ENCODE measurements around the gene KLK5.

KLK5 gene

DNA sequence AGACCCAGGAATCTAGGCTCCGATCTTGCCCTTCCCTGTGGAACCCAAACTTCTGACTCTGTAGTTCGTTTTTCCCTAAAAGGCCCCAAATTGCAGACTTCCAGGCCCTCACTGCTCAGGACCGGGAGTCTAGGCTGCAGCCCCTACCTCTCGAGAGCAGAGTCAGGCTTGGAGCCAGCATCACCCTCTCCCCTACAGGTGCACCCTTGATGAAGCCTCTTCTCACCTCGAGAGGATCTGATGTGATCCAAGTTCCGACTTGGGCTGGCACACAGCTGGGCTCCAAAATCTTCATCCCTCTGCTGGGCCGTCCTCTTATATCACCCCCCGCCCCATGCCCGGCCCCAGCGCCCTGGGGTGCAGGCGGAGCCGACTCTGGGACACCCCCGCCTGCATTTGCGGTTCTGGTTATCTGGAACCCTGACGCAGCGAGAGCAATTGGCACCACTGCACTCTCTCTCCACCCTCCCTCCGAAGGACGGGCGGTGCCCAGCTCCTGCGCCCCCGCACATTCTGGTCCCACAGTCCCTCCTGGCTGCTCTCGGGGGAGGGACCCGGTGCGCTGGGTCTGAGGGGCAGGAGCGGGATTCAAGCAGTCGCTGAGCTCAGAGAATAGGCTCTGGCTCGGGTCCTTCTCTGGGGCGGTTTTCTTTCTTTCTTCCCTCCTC, 30.9 kb upstream of the KLK5 start, which contains the start of gene KLK7:
Gene KLK7, minus strand, starts transcription at position 293 of the 668 bp plus-strand sequence. CDS start 1,518 bp downstream, outside the sequence.
- TF ChIP-seq TEAD4 (IDR thresholded peaks at IDR 0.05) (no peak), RAD21 (IDR thresholded peaks at IDR 0.05; ENCODE audit: low read depth) (no peak), NFIC (IDR thresholded peaks at IDR 0.05) (no peak), TCF12 (IDR thresholded peaks at IDR 0.05; ENCODE audit: low read depth) (no peak), ZBTB7A (IDR thresholded peaks at IDR 0.05; ENCODE audit: low read depth) (no peak), EGR1 (IDR thresholded peaks at IDR 0.05) (no peak), YY1 (IDR thresholded peaks at IDR 0.05; ENCODE audit: low read depth) (no peak), CEBPB (IDR thresholded peaks at IDR 0.05) (no peak), CREB1 (IDR thresholded peaks at IDR 0.05; ENCODE audit: low read depth) (no peak), FOXM1 (IDR thresholded peaks at IDR 0.05; ENCODE audit: borderline replicate concordance, low read depth) (no peak)
- TF ChIP-seq, protein P1, sequence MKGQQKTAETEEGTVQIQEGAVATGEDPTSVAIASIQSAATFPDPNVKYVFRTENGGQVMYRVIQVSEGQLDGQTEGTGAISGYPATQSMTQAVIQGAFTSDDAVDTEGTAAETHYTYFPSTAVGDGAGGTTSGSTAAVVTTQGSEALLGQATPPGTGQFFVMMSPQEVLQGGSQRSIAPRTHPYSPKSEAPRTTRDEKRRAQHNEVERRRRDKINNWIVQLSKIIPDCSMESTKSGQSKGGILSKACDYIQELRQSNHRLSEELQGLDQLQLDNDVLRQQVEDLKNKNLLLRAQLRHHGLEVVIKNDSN (IDR thresholded peaks at IDR 0.05) = no peak
- TF ChIP-seq, protein P2, sequence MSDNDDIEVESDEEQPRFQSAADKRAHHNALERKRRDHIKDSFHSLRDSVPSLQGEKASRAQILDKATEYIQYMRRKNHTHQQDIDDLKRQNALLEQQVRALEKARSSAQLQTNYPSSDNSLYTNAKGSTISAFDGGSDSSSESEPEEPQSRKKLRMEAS (IDR thresholded peaks at IDR 0.05) = no peak

DNA sequence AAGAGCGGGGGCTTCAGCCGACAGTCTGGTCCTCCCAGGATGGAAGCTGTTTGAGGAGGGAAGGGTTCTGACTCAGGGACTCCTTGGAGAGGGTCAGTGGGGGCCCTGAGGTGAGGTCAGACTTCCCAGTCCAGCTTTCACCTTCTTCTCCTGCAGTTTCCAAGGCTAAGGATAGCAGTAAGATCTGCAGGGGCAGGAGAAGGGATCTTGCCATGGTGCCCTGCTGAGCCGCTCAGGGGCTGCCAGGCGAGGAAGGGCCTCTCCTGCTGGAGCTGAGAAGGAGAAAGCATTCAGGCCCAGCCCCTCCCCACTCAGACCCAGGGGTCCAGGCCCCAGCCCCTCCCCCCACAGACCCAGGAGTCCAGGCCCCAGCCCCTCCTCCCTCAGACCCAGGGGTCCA, 29.3 kb upstream of the KLK5 start:
- no peak for TF ChIP-seq CEBPB (IDR thresholded peaks at IDR 0.05)
- no peak for TF ChIP-seq RAD21 (IDR thresholded peaks at IDR 0.05; ENCODE audit: low read depth)
- no peak for TF ChIP-seq YY1 (IDR thresholded peaks at IDR 0.05; ENCODE audit: low read depth)
- TF ChIP-seq TAF1 (IDR thresholded peaks at IDR 0.05; ENCODE audit: low read depth) = no peak
- TF ChIP-seq CREB1 (IDR thresholded peaks at IDR 0.05; ENCODE audit: low read depth) = no peak

DNA sequence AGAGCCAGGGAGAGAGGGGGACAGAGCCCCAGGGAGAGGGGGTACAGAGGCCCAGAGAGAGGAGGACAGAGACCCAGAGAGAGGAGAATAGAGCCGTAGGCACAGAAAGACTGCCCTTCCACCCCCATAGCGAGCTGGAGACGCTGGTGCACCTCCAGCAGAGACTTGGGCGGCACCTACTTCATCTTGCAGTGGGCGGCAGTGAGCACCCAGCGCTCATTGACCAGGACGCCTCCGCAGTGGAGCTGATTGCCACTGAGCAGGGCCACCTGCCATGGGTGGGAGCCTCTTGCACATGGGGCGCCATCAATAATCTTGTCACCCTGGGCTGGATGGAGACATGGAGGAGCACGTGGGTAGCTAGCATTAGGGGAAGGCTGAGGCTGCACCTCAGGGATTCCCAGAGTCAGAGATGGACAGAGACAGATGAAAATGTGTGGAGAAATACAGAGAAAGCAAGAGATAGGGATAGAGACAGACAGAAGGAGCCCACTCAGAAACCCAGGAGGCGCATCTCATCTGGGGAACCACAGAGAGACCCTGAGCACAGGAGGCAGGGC, 28.8 kb upstream of the KLK5 start:
- TF ChIP-seq YY1 (IDR thresholded peaks at IDR 0.05; ENCODE audit: low read depth) (no peak), TAF1 (IDR thresholded peaks at IDR 0.05; ENCODE audit: low read depth) (no peak), CREB1 (IDR thresholded peaks at IDR 0.05; ENCODE audit: low read depth) (no peak), EP300 (IDR thresholded peaks at IDR 0.05; ENCODE audit: borderline replicate concordance) (no peak), EGR1 (IDR thresholded peaks at IDR 0.05) (no peak), FOXM1 (IDR thresholded peaks at IDR 0.05; ENCODE audit: borderline replicate concordance, low read depth) (no peak), TCF12 (IDR thresholded peaks at IDR 0.05; ENCODE audit: low read depth) (no peak), ZBTB7A (IDR thresholded peaks at IDR 0.05; ENCODE audit: low read depth) (no peak), NFIC (IDR thresholded peaks at IDR 0.05) (no peak), RAD21 (IDR thresholded peaks at IDR 0.05; ENCODE audit: low read depth) (no peak), CEBPB (IDR thresholded peaks at IDR 0.05) (no peak)
- TF ChIP-seq, protein P1 (IDR thresholded peaks at IDR 0.05) = no peak
- TF ChIP-seq, protein P3, sequence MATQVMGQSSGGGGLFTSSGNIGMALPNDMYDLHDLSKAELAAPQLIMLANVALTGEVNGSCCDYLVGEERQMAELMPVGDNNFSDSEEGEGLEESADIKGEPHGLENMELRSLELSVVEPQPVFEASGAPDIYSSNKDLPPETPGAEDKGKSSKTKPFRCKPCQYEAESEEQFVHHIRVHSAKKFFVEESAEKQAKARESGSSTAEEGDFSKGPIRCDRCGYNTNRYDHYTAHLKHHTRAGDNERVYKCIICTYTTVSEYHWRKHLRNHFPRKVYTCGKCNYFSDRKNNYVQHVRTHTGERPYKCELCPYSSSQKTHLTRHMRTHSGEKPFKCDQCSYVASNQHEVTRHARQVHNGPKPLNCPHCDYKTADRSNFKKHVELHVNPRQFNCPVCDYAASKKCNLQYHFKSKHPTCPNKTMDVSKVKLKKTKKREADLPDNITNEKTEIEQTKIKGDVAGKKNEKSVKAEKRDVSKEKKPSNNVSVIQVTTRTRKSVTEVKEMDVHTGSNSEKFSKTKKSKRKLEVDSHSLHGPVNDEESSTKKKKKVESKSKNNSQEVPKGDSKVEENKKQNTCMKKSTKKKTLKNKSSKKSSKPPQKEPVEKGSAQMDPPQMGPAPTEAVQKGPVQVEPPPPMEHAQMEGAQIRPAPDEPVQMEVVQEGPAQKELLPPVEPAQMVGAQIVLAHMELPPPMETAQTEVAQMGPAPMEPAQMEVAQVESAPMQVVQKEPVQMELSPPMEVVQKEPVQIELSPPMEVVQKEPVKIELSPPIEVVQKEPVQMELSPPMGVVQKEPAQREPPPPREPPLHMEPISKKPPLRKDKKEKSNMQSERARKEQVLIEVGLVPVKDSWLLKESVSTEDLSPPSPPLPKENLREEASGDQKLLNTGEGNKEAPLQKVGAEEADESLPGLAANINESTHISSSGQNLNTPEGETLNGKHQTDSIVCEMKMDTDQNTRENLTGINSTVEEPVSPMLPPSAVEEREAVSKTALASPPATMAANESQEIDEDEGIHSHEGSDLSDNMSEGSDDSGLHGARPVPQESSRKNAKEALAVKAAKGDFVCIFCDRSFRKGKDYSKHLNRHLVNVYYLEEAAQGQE (IDR thresholded peaks at IDR 0.05; ENCODE audit: low read depth) = no peak
- TF ChIP-seq, protein P2 (IDR thresholded peaks at IDR 0.05) = no peak

DNA sequence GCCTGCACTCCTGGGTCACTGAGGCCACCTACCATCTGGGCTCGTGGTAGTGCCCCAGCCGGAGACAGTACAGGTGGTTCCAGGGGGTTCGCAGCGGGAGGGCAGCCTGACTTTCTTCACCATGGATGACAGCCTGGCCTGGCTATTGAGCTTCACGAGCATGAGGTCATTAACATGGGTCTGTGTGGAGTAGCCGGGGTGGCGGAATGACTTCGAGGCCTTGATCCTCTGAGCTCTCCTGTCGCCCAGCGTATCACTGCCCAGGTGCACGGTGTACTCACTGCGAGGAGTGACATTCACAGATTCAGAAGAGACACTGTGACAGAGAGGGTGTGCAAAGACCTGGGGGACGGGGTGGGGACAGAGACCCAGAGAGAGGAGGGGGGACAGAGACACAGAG, 27.4 kb upstream of the KLK5 start:
- TF ChIP-seq, protein P2 (IDR thresholded peaks at IDR 0.05) = no peak
- TF ChIP-seq YY1 (IDR thresholded peaks at IDR 0.05; ENCODE audit: low read depth) (no peak), RAD21 (IDR thresholded peaks at IDR 0.05; ENCODE audit: low read depth) (no peak), ZBTB7A (IDR thresholded peaks at IDR 0.05; ENCODE audit: low read depth) (no peak), CREB1 (IDR thresholded peaks at IDR 0.05; ENCODE audit: low read depth) (no peak), NFIC (IDR thresholded peaks at IDR 0.05) (no peak), TCF12 (IDR thresholded peaks at IDR 0.05; ENCODE audit: low read depth) (no peak), TAF1 (IDR thresholded peaks at IDR 0.05; ENCODE audit: low read depth) (no peak), FOXM1 (IDR thresholded peaks at IDR 0.05; ENCODE audit: borderline replicate concordance, low read depth) (no peak)
- TF ChIP-seq, protein P3 (IDR thresholded peaks at IDR 0.05; ENCODE audit: low read depth) = no peak
- TF ChIP-seq, protein P1 (IDR thresholded peaks at IDR 0.05) = no peak

DNA sequence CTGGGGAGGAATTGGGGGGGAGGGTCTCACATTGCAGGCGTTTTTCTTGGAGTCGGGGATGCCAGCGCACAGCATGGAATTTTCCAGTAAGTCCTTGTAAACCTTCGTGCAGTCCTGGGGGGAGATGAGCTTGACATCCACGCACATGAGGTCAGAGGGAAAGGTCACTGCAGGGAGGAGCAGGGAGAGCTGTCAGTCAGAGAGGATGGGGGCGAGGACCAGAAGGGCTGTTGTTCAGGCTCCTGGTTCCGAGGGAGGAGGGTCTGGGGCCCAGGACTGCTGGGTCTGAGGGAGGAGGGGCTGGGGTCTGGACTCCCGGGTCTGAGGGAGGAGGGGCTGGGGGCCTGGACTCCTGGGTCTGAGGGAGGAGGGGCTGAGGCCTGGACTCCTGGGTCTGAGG, 26.9 kb upstream of the KLK5 start:
- TF ChIP-seq TAF1 (IDR thresholded peaks at IDR 0.05; ENCODE audit: low read depth) = no peak
- TF ChIP-seq CEBPB (IDR thresholded peaks at IDR 0.05) = no peak
- no peak for TF ChIP-seq YY1 (IDR thresholded peaks at IDR 0.05; ENCODE audit: low read depth)
- no peak for TF ChIP-seq TEAD4 (IDR thresholded peaks at IDR 0.05)
- no peak for TF ChIP-seq FOXM1 (IDR thresholded peaks at IDR 0.05; ENCODE audit: borderline replicate concordance, low read depth)
- TF ChIP-seq, protein P3 (IDR thresholded peaks at IDR 0.05; ENCODE audit: low read depth) = no peak
- no peak for TF ChIP-seq EGR1 (IDR thresholded peaks at IDR 0.05)
- TF ChIP-seq RAD21 (IDR thresholded peaks at IDR 0.05; ENCODE audit: low read depth) = no peak
- TF ChIP-seq, protein P2 (IDR thresholded peaks at IDR 0.05) = no peak
- TF ChIP-seq NFIC (IDR thresholded peaks at IDR 0.05) = no peak
- TF ChIP-seq CREB1 (IDR thresholded peaks at IDR 0.05; ENCODE audit: low read depth) = no peak
- no peak for TF ChIP-seq ZBTB7A (IDR thresholded peaks at IDR 0.05; ENCODE audit: low read depth)
- TF ChIP-seq EP300 (IDR thresholded peaks at IDR 0.05; ENCODE audit: borderline replicate concordance) = no peak
- TF ChIP-seq TCF12 (IDR thresholded peaks at IDR 0.05; ENCODE audit: low read depth) = no peak

Data from Ishikawa (cell line).